H1 (cell line): ENCODE data around the gene IL17REL. TPM values are rescaled to one million over a fixed set of nuclear protein-coding genes. Genes with fewer than 3 reads are reported as not detected.

Source experiments
- ASH2L ChIP-seq: fragments of 200-600, 300-600 bp; sonication (generic); IDR thresholded peaks from one replicate; pipeline ENCODE4 v1.7.1; 2017; ENCODE audit warnings: low read length
- CHD1 ChIP-seq: IDR thresholded peaks from 2 replicates; pipeline ENCODE4 v1.6.1; 2012; ENCODE audit warnings: low read depth, low read length, improper control_type of control experiment
- CREB1 ChIP-seq: IDR thresholded peaks from 2 replicates; pipeline ENCODE4 v1.6.1; 2012; ENCODE audit warnings: inconsistent platforms
- E2F6 ChIP-seq: IDR thresholded peaks from 2 replicates; pipeline ENCODE4 v1.6.1; 2012; ENCODE audit warnings: inconsistent platforms
- RBBP5 ChIP-seq: IDR thresholded peaks from 2 replicates; pipeline ENCODE4 v1.7.1; 2012; ENCODE audit warnings: low read depth, mild to moderate bottlenecking, inconsistent platforms, low read length, moderate library complexity, borderline replicate concordance
- SIN3A ChIP-seq, 2 experiments: IDR thresholded peaks in 1 of 2; conservative IDR thresholded peaks in 1 of 2; 2 replicates each; pipeline ENCODE4 v1.6.1; 2011 to 2012; ENCODE audit warnings: low read length in 2 of 2, improper control_type of control experiment in 1 of 2, low read depth in 1 of 2, mild to moderate bottlenecking in 1 of 2
- SUZ12 ChIP-seq: fragments of 200-600 bp; sonication (generic); IDR thresholded peaks from 2 replicates; pipeline ENCODE4 v1.6.1; 2012; ENCODE audit warnings: mild to moderate bottlenecking, inconsistent platforms, low read length, moderate library complexity, mixed read lengths
- polyA plus RNA-seq, 7 experiments: library from polyadenylated mRNA; depleted of rRNA in 3 of 7; stranded (reverse) in 5 of 7; unstranded in 2 of 7; fragments of >200 nt in 5 of 7; fragments of 200-250 nt in 2 of 7; gene quantifications; 1 replicate in 5 of 7; 2 replicates in 1 of 7; 4 replicates in 1 of 7; pipeline versions ENCODE4 v1.2.1 to v1.2.3, GENCODE V29; 2011 to 2013; ENCODE audit warnings: missing spikeins in 2 of 7, mixed read lengths in 2 of 7
- total RNA-seq: library from RNA; stranded (reverse); fragmentation: NEBNext Ultra II Directional; extraction: Animal tissue kit (Norgen Biotek cat#: 25700); gene quantifications from 2 replicates; pipeline ENCODE4 v1.2.1, GENCODE V29; 2021

IL17REL gene
- total and polyA plus RNA-seq, 2 of the 8 experiments (the other 6 are each of a cell fraction or from before 2014, with no cell fraction given), result 0.15 to 0.20 TPM

- TF ChIP-seq SUZ12 (no peak), RBBP5 (no peak), E2F6 (no peak), SIN3A (conservative IDR thresholded peaks at IDR 0.05 in 1 of 2, IDR thresholded peaks at IDR 0.05 in 1 of 2; ENCODE audit: low read depth in 1 of 2, low read length in 2 of 2) (no peak), ASH2L (no peak), CREB1 (no peak), CHD1 (no peak)
These were observed 9.7 kb upstream of the IL17REL start (continued) for GRCh38 chr22:50022171-50022819.
